Breast epithelium (tissue), 4 donors: ENCODE measurements around the gene ADIPOR2. TPM values are rescaled to one million over a fixed set of nuclear protein-coding genes. Genes with fewer than 3 reads are reported as not detected.
"Not testable (repeated sequence)": the region's sequence is repeated elsewhere in the genome, so short reads cannot be mapped to it uniquely, and the experiment has no call there.

Experiments used
- DNase-seq, 2 donors: peaks; one replicate each; pipeline ENCODE4 v3.0.0-alpha.2; 2019; ENCODE audit warnings: low spot score in 2 of 2
- H3K27ac ChIP-seq, 2 donors: fragments of 200-600 bp; sonication (generic) in 1 of 2; one replicate each; pipeline ENCODE4 v1.5.1; 2016 to 2019; ENCODE audit warnings: mild to moderate bottlenecking in 1 of 2
- H3K27me3 ChIP-seq, 2 donors: fragments of 200-600 bp; sonication (generic) in 1 of 2; one replicate each; pipeline versions ENCODE4 v1.5.1 to v1.6.0; 2017 to 2019; ENCODE audit warnings: control low read depth in 1 of 2, mild to moderate bottlenecking in 1 of 2
- H3K36me3 ChIP-seq: fragments of 200-600 bp; one replicate; pipeline ENCODE4 v1.5.1; 2019
- H3K4me1 ChIP-seq, 2 donors: fragments of 200-600 bp; sonication (generic); one replicate each; pipeline ENCODE4 v1.5.1; 2016 to 2019; ENCODE audit warnings: control low read depth in 1 of 2
- H3K4me3 ChIP-seq, 3 donors: fragments of 200-600 bp; sonication (generic); 1 replicate in 2 of 3; 2 replicates in 1 of 3; pipeline ENCODE4 v1.5.1; 2016 to 2019; ENCODE audit warnings: mild to moderate bottlenecking in 3 of 3, moderate library complexity in 2 of 3
- H3K9me3 ChIP-seq, 2 donors: fragments of 200-600 bp; sonication (generic) in 1 of 2; one replicate each; pipeline ENCODE4 v1.5.1; 2016 to 2019; ENCODE audit warnings: control low read depth in 1 of 2
- CTCF ChIP-seq, 3 donors: fragments of 450-650 bp; IDR thresholded peaks; one replicate each; pipeline ENCODE4 v1.5.1; 2016 to 2017; ENCODE audit warnings: antibody characterized with exemption in 3 of 3, mild to moderate bottlenecking in 3 of 3, moderate library complexity in 3 of 3
- POLR2A ChIP-seq: fragments of 450-650 bp; IDR thresholded peaks from one replicate; pipeline ENCODE4 v1.6.1; 2016; ENCODE audit warnings: antibody characterized with exemption, mild to moderate bottlenecking, moderate library complexity
- POLR2AphosphoS5 ChIP-seq, 3 donors: sonication (generic); formaldehyde crosslinking; IDR thresholded peaks; one replicate each; pipeline ENCODE4 v1.6.1; 2017; ENCODE audit warnings: antibody characterized with exemption in 3 of 3
- intact Hi-C: fragments of 100-400 bp; cut with DNase I; formaldehyde crosslinking; loops from one replicate; pipeline ENCODE4 v1.15.1; 2023; ENCODE audit warnings: low total_unique reads
- total RNA-seq, 3 donors: library from RNA; depleted of rRNA; stranded (reverse); fragments of >200 nt; gene quantifications; one replicate each; pipeline ENCODE4 v1.1.0, GENCODE V29; 2016

ADIPOR2 gene
- total RNA-seq, 3 donors from 2014 or later: 44.3 to 58.2 (median 48.8) TPM

GRCh38 chr12:1731019-1731687 lies 40.3 kb downstream of the ADIPOR2 start:
- Histone ChIP-seq H3K27ac (no peak overlapping the region), H3K9me3 (no peaks in the 10 kb centered on the region), H3K27me3 (no peaks in the 10 kb centered on the region), H3K4me3 (no peak overlapping the region), H3K36me3 (no peaks in the 10 kb centered on the region), H3K4me1 (no peaks in the 10 kb centered on the region)
- intact Hi-C loops: no loop called here
- DNase-seq: no peak
- TF ChIP-seq CTCF (IDR thresholded peaks at IDR 0.05) (no peak), POLR2AphosphoS5 (IDR thresholded peaks at IDR 0.05) (no peak), POLR2A (no peak)

GRCh38 chr12:1731688-1732078 lies 40.8 kb downstream of the ADIPOR2 start:
- intact Hi-C loops, H3K4me3 ChIP-seq, H3K4me1 ChIP-seq, H3K9me3 ChIP-seq, H3K27me3 ChIP-seq, DNase-seq, H3K27ac ChIP-seq, H3K36me3 ChIP-seq: not testable (repeated sequence)

GRCh38 chr12:1732914-1733313 lies 42.0 kb downstream of the ADIPOR2 start:
- no peaks in the 10 kb centered on the region for H3K36me3 ChIP-seq
- no peak overlapping the region for H3K4me3 ChIP-seq
- no peaks in the 10 kb centered on the region for H3K4me1 ChIP-seq
- no peaks in the 10 kb centered on the region for H3K9me3 ChIP-seq
- H3K27ac ChIP-seq: no peak overlapping the region
- intact Hi-C loops: no loop called here
- no peaks in the 10 kb centered on the region for H3K27me3 ChIP-seq
- TF ChIP-seq POLR2AphosphoS5 (IDR thresholded peaks at IDR 0.05): no peak
- TF ChIP-seq POLR2A: no peak
- DNase-seq: no peak

- H3K4me1 ChIP-seq, DNase-seq, H3K4me3 ChIP-seq, H3K27ac ChIP-seq, H3K9me3 ChIP-seq, intact Hi-C loops, H3K27me3 ChIP-seq, H3K36me3 ChIP-seq: not testable (repeated sequence)
Observed at GRCh38 chr12:1733712-1734111, 42.8 kb downstream of the ADIPOR2 start.

GRCh38 chr12:1737652-1738286 lies 46.9 kb downstream of the ADIPOR2 start:
- no peak overlapping the region for H3K4me3 ChIP-seq
- no peaks in the 10 kb centered on the region for H3K27me3 ChIP-seq
- intact Hi-C loops: no loop called here
- H3K27ac ChIP-seq: no peak overlapping the region
- DNase-seq: no peak
- no peaks in the 10 kb centered on the region for H3K9me3 ChIP-seq
- no peaks in the 10 kb centered on the region for H3K36me3 ChIP-seq
- TF ChIP-seq POLR2A: no peak
- TF ChIP-seq CTCF (IDR thresholded peaks at IDR 0.05): no peak
- TF ChIP-seq POLR2AphosphoS5 (IDR thresholded peaks at IDR 0.05): no peak
- no peaks in the 10 kb centered on the region for H3K4me1 ChIP-seq

- no peak overlapping the region for H3K27ac ChIP-seq
- no peak for TF ChIP-seq CTCF (IDR thresholded peaks at IDR 0.05)
- TF ChIP-seq POLR2A: no peak
- TF ChIP-seq POLR2AphosphoS5 (IDR thresholded peaks at IDR 0.05): no peak
- H3K27me3 ChIP-seq: no peaks in the 10 kb centered on the region
- intact Hi-C loops: no loop called here
- H3K4me3 ChIP-seq: no peak overlapping the region
- no peaks in the 10 kb centered on the region for H3K9me3 ChIP-seq
- no peaks in the 10 kb centered on the region for H3K4me1 ChIP-seq
- DNase-seq: no peak
- H3K36me3 ChIP-seq: no peaks in the 10 kb centered on the region
Observed at GRCh38 chr12:1738446-1738845, 47.6 kb downstream of the ADIPOR2 start.
